ENCODE measurements around the gene SEC11C.

- TF ChIP-seq, protein P1, sequence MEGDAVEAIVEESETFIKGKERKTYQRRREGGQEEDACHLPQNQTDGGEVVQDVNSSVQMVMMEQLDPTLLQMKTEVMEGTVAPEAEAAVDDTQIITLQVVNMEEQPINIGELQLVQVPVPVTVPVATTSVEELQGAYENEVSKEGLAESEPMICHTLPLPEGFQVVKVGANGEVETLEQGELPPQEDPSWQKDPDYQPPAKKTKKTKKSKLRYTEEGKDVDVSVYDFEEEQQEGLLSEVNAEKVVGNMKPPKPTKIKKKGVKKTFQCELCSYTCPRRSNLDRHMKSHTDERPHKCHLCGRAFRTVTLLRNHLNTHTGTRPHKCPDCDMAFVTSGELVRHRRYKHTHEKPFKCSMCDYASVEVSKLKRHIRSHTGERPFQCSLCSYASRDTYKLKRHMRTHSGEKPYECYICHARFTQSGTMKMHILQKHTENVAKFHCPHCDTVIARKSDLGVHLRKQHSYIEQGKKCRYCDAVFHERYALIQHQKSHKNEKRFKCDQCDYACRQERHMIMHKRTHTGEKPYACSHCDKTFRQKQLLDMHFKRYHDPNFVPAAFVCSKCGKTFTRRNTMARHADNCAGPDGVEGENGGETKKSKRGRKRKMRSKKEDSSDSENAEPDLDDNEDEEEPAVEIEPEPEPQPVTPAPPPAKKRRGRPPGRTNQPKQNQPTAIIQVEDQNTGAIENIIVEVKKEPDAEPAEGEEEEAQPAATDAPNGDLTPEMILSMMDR (IDR thresholded peaks at IDR 0.05), result no peak
- TF ChIP-seq POLR2A (IDR thresholded peaks at IDR 0.05; ENCODE audit: low read depth), result no peak
Measured at GRCh38 chr18:59197636-59198035, 58.0 kb downstream of the SEC11C start.
